COLO668 (cell line): ENCODE measurements around the gene TAS1R1.

Source experiments
- DNase-seq: peaks from one replicate; lab custom pipeline; 2025; ENCODE audit not compliant: unreplicated experiment; lab: John Stamatoyannopoulos, UW

Gene TAS1R1

GRCh38 chr1:6554907-6555778 lies at the start of gene TAS1R1:
Gene TAS1R1 (plus strand): TSS chr1:6555307. CDS start chr1:6555374, 67 bp downstream.
- no peak for DNase-seq

- no peak for DNase-seq
Measured at GRCh38 chr1:6505367-6506209, 49.5 kb upstream of the TAS1R1 start.

- DNase-seq: no peak
Measured at GRCh38 chr1:6506210-6507036, 48.7 kb upstream of the TAS1R1 start.

- no peak for DNase-seq
Measured at GRCh38 chr1:6507037-6507428, 48.1 kb upstream of the TAS1R1 start.

- no peak for DNase-seq
Measured at GRCh38 chr1:6507461-6507911, 47.6 kb upstream of the TAS1R1 start.

- DNase-seq: no peak
Measured at GRCh38 chr1:6508154-6508815, 46.8 kb upstream of the TAS1R1 start.

- no peak for DNase-seq
Measured at GRCh38 chr1:6508816-6509189, 46.3 kb upstream of the TAS1R1 start.

GRCh38 chr1:6509220-6509918 lies 45.7 kb upstream of the TAS1R1 start:
- no peak for DNase-seq

GRCh38 chr1:6509919-6510291 lies 45.2 kb upstream of the TAS1R1 start:
- no peak for DNase-seq

GRCh38 chr1:6510493-6510892 lies 44.6 kb upstream of the TAS1R1 start:
- DNase-seq: no peak

- no peak for DNase-seq
Measured at GRCh38 chr1:6511056-6511455, 44.1 kb upstream of the TAS1R1 start.

GRCh38 chr1:6511561-6512244 lies 43.4 kb upstream of the TAS1R1 start:
- DNase-seq: no peak

- no peak for DNase-seq
Measured at GRCh38 chr1:6512245-6512907, 42.7 kb upstream of the TAS1R1 start.

- peak; percentile 51 for DNase-seq
Measured at GRCh38 chr1:6512908-6513280, 42.2 kb upstream of the TAS1R1 start.

GRCh38 chr1:6513320-6513801 lies 41.7 kb upstream of the TAS1R1 start:
- peak; percentile 72 for DNase-seq

GRCh38 chr1:6515771-6516170 lies 39.3 kb upstream of the TAS1R1 start:
- DNase-seq: no peak

- DNase-seq: no peak
Measured at GRCh38 chr1:6517435-6517851, 37.7 kb upstream of the TAS1R1 start.

GRCh38 chr1:6519491-6519934 lies 35.6 kb upstream of the TAS1R1 start:
- no peak for DNase-seq
